Adipocyte (in vitro differentiated cells): ENCODE results near the gene CYB5D1.

Source experiments
- DNase-seq: peaks from one replicate; pipeline ENCODE4 v3.0.0-alpha.2; 2015; ENCODE audit warnings: low read depth
- H3K27me3 ChIP-seq: replicated peaks from 2 replicates; pipeline ENCODE4 v1.7.0; 2013; ENCODE audit warnings: mild to moderate bottlenecking, low read length, moderate library complexity; ENCODE audit not compliant: control insufficient read depth, insufficient read depth
- H3K36me3 ChIP-seq: 2 replicates; pipeline ENCODE4 v1.7.0; 2013; ENCODE audit warnings: low read length, mild to moderate bottlenecking, moderate library complexity; ENCODE audit not compliant: control insufficient read depth, insufficient read depth, severe bottlenecking
- H3K4me1 ChIP-seq: 2 replicates; pipeline ENCODE4 v1.7.0; 2013; ENCODE audit warnings: mild to moderate bottlenecking, low read length, moderate library complexity; ENCODE audit not compliant: control insufficient read depth, insufficient read depth
- H3K4me3 ChIP-seq: 2 replicates; pipeline ENCODE4 v1.7.0; 2013; ENCODE audit warnings: mild to moderate bottlenecking, low read length, moderate library complexity
- H3K9ac ChIP-seq: 2 replicates; pipeline ENCODE4 v1.7.0; 2013; ENCODE audit warnings: mild to moderate bottlenecking, low read length, moderate library complexity
- H3K9me3 ChIP-seq: 2 replicates; pipeline ENCODE4 v1.7.0; 2013; ENCODE audit warnings: mild to moderate bottlenecking, low read length, moderate library complexity; ENCODE audit not compliant: control insufficient read depth

The CYB5D1 gene

DNA sequence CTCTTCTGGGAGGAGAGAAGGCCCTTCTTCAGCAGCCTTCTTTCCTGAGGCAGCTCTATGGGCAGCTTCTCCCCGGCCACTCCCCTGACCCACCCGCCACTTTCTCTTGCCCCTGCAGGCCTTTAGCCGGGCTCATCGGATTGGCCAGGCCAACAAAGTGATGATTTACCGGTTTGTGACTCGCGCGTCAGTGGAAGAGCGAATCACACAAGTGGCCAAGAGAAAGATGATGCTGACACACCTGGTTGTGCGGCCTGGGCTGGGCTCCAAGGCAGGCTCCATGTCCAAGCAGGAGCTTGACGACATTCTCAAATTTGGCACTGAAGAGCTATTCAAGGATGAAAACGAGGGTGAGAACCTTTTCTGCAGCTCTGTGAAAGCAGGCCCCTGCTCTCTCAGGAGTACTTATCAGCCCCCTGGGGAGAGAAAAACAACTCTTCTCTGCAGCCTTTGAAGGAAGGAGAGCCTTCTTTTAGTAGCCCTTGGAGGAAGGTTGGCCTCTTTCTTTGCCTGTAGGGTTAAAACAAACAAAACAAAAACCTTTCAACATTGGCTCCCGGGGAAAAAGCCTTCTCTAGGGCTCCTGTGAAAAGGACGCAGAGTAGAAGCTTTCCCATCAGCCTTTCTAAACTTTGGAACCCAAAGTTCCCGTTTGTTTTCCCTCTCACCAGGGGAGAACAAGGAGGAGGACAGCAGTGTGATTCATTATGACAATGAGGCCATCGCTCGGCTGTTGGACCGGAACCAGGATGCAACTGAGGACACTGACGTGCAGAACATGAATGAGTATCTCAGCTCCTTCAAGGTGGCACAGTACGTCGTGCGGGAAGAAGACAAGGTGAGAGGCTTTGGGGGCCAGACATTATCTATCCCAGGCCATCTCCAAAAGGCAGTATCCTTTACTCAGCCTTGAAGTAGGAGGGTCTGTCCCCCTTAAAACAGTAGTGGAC, 45.6 kb downstream of the CYB5D1 start:
- Histone ChIP-seq H3K4me3 (no peak overlapping the region), H3K27me3 (no peaks in the 10 kb centered on the region), H3K36me3 (peaks cover 93% of the 10 kb centered on the region), H3K9me3 (no peaks in the 10 kb centered on the region), H3K4me1 (no peaks in the 10 kb centered on the region), H3K9ac (no peak overlapping the region)
- DNase-seq, result no peak

DNA sequence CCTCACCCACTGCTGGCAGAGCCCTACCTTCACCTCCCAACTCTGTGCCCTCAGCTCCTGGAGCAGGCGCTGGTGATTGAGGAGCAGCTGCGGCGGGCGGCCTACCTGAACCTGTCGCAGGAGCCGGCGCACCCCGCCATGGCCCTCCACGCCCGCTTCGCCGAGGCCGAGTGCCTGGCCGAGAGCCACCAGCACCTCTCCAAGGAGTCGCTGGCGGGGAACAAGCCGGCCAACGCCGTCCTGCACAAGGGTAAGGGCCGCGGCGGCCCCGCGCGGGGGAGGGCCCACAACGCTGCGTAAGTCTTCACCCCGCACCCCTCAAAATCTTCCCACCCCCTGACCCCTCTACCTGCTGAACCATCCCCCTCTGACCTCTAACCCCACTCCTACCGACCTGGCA, 51.3 kb downstream of the CYB5D1 start:
- Histone ChIP-seq H3K36me3 (peaks cover 77% of the 10 kb centered on the region), H3K9ac (no peak overlapping the region), H3K27me3 (no peaks in the 10 kb centered on the region), H3K4me3 (no peak overlapping the region), H3K9me3 (no peaks in the 10 kb centered on the region), H3K4me1 (no peaks in the 10 kb centered on the region)
- DNase-seq, result no peak

GRCh38 chr17:7910281-7910680, 52.5 kb downstream of the CYB5D1 start:
- Histone ChIP-seq H3K36me3 (peaks cover 66% of the 10 kb centered on the region), H3K9me3 (no peaks in the 10 kb centered on the region), H3K4me3 (no peak overlapping the region)

DNA sequence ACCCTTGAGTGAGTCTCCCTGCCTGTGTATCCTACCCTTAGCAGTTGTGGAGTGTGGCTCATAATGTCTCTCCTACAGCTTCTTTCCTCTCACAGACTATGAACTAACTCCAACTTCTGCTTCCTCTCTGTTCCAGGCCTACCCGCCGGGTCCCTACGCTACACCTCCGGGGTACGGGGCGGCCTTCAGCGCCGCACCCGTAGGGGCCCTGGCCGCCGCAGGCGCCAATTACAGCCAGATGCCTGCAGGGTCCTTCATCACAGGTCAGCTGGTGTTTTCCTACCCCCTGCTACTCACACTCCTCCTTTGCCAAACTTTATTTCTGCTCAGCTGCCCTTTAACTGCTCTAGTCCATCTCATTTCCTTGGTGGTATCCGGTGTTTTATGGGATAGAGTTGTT, 52.9 kb downstream of the CYB5D1 start:
- H3K4me3 ChIP-seq, result no peak overlapping the region

More at GRCh38 chr17:7910281-7910680, 52.5 kb downstream of the CYB5D1 start:
- Histone ChIP-seq H3K4me1 (peaks cover 6% of the 10 kb centered on the region), H3K9ac (no peak overlapping the region), H3K27me3 (no peaks in the 10 kb centered on the region)
- no peak for DNase-seq

GRCh38 chr17:7911116-7911515, 53.3 kb downstream of the CYB5D1 start:
- H3K9ac ChIP-seq, result no peak overlapping the region
- H3K4me3 ChIP-seq, result no peak overlapping the region
- DNase-seq, result no peak
- H3K36me3 ChIP-seq, result peaks cover 57% of the 10 kb centered on the region
- H3K27me3 ChIP-seq, result no peaks in the 10 kb centered on the region
- H3K9me3 ChIP-seq, result no peaks in the 10 kb centered on the region
- peaks cover 9% of the 10 kb centered on the region for H3K4me1 ChIP-seq

More for the DNA sequence above, 52.9 kb downstream of the CYB5D1 start:
- Histone ChIP-seq H3K9me3 (no peaks in the 10 kb centered on the region), H3K4me1 (peaks cover 8% of the 10 kb centered on the region), H3K27me3 (no peaks in the 10 kb centered on the region), H3K36me3 (peaks cover 61% of the 10 kb centered on the region), H3K9ac (no peak overlapping the region)
- no peak for DNase-seq
